HL-60 (cell line): ENCODE measurements around the gene CCR5.

Experiments used
- CTCF ChIP-seq: IDR thresholded peaks from one replicate; pipeline ENCODE4 v1.5.1; 2011; ENCODE audit warnings: low read length, control low read depth, inconsistent platforms; ENCODE audit not compliant: insufficient read depth
- GABPA ChIP-seq: IDR thresholded peaks from 2 replicates; pipeline ENCODE4 v1.6.1; 2012; ENCODE audit warnings: low read depth

- no peak for TF ChIP-seq CTCF
- TF ChIP-seq GABPA, result no peak
Observed at GRCh38 chr3:46334741-46335478, 35.8 kb upstream of the CCR5 start.
